HG03378 (cell line): ENCODE results near the gene FLRT2.

Experiments
- ATAC-seq: cut with Tn5 transposase; IDR thresholded peaks from one replicate; pipeline ENCODE4 v1.9.1; 2021; ENCODE audit warnings: mild to moderate bottlenecking, moderate library complexity; ENCODE audit not compliant: unreplicated experiment

The FLRT2 gene

GRCh38 chr14:85528897-85529631, 880 bp upstream of the FLRT2 start:
- no peak for ATAC-seq

GRCh38 chr14:85530626-85531025, 682 bp downstream of the FLRT2 start:
- ATAC-seq: no peak

GRCh38 chr14:85531141-85531586, 1.2 kb downstream of the FLRT2 start:
- ATAC-seq: no peak

GRCh38 chr14:85531587-85532373, 1.8 kb downstream of the FLRT2 start:
- no peak for ATAC-seq

- ATAC-seq: no peak
These were observed 2.6 kb downstream of the FLRT2 start for GRCh38 chr14:85532374-85533022.

GRCh38 chr14:85533023-85533860, 3.3 kb downstream of the FLRT2 start:
- ATAC-seq: no peak

- ATAC-seq: no peak
These were observed 3.9 kb downstream of the FLRT2 start for GRCh38 chr14:85533861-85534291.

- no peak for ATAC-seq
These were observed 4.7 kb downstream of the FLRT2 start for GRCh38 chr14:85534458-85535293.

GRCh38 chr14:85535321-85535720, 5.4 kb downstream of the FLRT2 start:
- no peak for ATAC-seq

GRCh38 chr14:85535991-85536832, 6.3 kb downstream of the FLRT2 start:
- no peak for ATAC-seq

- no peak for ATAC-seq
These were observed 6.9 kb downstream of the FLRT2 start for GRCh38 chr14:85536833-85537190.

- no peak for ATAC-seq
These were observed 7.6 kb downstream of the FLRT2 start for GRCh38 chr14:85537526-85537925.

GRCh38 chr14:85538636-85539035, 8.7 kb downstream of the FLRT2 start:
- ATAC-seq: no peak

- ATAC-seq: no peak
These were observed 9.6 kb downstream of the FLRT2 start for GRCh38 chr14:85539510-85539909.

- ATAC-seq: no peak
These were observed 12.7 kb downstream of the FLRT2 start for GRCh38 chr14:85542623-85543022.

GRCh38 chr14:85545738-85546137, 15.8 kb downstream of the FLRT2 start:
- no peak for ATAC-seq

GRCh38 chr14:85546390-85546789, 16.4 kb downstream of the FLRT2 start:
- no peak for ATAC-seq

GRCh38 chr14:85549697-85550096, 19.8 kb downstream of the FLRT2 start:
- ATAC-seq: no peak

GRCh38 chr14:85554106-85554505, 24.2 kb downstream of the FLRT2 start:
- no peak for ATAC-seq
